Cardiac fibroblast (primary cell): ENCODE measurements around the gene SLC5A10.
"Not testable (repeated sequence)": the region's sequence is repeated elsewhere in the genome, so short reads cannot be mapped to it uniquely, and the experiment has no call there.

Experiments
- DNase-seq, 2 donors: peaks; one replicate each; pipeline versions ENCODE4 v3.0.0 to v3.0.0-alpha.2; 2010; ENCODE audit warnings: low read depth in 2 of 2
- H3K4me3 ChIP-seq, 2 donors: replicated peaks in 1 of 2; 1 replicate in 1 of 2; 2 replicates in 1 of 2; pipeline ENCODE4 v1.5.1; 2011; ENCODE audit warnings: low read depth in 2 of 2, low read length in 2 of 2, mild to moderate bottlenecking in 2 of 2, moderate library complexity in 1 of 2
- TF ChIP-seq, protein P1 (sequence below): IDR thresholded peaks from one replicate; pipeline ENCODE4 v1.5.1; 2011; ENCODE audit warnings: low read depth, mild to moderate bottlenecking, low read length, inconsistent platforms

The SLC5A10 gene

DNA sequence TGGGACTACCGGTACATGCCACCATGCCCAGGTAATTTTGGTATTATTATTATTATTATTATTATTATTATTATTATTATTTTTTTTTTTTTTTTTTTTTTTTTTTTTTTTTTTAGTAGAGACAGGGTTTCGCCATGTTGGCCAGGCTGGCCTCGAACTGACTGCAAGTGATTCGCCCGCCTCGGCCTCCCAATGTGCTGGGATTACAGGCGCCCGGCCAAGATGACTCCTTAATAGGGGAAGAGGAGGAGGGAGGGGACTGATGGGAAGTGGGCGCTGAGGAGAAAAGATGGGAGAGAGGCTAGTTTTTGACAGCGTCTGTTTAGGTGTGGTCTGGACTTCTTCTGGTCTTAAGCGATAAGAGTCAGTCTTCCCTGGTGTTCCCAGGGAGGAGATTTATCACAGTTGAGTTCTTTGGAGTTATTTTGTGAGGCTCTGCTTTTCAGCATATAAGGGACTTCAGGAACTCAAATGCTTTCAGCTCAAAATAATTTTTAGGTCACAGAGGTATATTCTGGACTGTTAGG lies 34.4 kb upstream of the SLC5A10 start:
- DNase-seq, result no peak
- TF ChIP-seq, protein P1, sequence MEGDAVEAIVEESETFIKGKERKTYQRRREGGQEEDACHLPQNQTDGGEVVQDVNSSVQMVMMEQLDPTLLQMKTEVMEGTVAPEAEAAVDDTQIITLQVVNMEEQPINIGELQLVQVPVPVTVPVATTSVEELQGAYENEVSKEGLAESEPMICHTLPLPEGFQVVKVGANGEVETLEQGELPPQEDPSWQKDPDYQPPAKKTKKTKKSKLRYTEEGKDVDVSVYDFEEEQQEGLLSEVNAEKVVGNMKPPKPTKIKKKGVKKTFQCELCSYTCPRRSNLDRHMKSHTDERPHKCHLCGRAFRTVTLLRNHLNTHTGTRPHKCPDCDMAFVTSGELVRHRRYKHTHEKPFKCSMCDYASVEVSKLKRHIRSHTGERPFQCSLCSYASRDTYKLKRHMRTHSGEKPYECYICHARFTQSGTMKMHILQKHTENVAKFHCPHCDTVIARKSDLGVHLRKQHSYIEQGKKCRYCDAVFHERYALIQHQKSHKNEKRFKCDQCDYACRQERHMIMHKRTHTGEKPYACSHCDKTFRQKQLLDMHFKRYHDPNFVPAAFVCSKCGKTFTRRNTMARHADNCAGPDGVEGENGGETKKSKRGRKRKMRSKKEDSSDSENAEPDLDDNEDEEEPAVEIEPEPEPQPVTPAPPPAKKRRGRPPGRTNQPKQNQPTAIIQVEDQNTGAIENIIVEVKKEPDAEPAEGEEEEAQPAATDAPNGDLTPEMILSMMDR, result no peak
- H3K4me3 ChIP-seq, result no peak overlapping the region

DNA sequence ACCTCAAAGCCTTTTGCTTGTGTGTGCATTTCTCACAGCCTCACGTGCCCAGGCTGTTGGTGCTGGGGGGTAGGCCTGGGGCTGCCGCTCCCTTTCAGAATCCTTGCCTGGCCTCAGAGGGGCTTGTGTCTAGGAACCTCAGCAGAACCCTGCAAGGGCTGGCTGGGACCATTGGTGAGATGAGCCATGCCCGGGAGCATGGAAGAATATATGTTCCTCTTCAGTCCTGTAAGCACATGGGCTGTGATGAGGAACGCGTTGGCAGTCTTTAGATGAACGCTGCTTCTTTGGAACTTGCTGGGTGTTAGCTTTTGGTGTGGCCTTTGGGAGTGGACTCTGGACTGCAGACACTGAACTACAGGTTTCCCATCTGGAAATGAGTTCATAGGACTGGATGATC lies 32.0 kb upstream of the SLC5A10 start:
- no peak for DNase-seq
- H3K4me3 ChIP-seq, result no peak overlapping the region
- TF ChIP-seq, protein P1, result no peak

DNA sequence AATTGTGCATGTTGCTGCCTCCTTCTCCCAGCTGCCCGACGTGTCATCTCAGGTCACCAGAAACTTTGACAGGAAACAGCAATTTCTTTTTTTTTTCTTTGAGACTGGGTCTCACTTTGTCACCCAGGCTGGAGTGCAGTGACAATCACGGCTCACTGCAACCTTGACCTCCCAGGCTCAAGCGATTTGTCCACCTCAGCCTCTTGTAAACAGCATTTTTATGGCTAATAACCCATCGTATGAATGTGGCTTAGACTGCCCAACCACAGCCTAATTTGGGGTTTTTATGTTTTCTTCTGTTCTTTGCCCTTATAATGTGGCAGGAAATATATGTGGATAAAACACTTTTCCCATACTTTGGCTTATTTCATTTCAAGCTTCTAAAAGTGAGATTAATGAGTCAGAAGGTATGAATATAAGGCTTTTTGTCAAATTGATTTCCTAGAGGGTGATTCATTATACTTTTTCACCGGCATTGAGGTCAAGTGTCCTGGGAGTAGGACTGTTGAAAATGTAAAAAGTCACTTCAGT lies 31.0 kb upstream of the SLC5A10 start:
- TF ChIP-seq, protein P1, result no peak
- DNase-seq, result peak in 1 of 2 donors; percentile 51
- no peak overlapping the region for H3K4me3 ChIP-seq

DNA sequence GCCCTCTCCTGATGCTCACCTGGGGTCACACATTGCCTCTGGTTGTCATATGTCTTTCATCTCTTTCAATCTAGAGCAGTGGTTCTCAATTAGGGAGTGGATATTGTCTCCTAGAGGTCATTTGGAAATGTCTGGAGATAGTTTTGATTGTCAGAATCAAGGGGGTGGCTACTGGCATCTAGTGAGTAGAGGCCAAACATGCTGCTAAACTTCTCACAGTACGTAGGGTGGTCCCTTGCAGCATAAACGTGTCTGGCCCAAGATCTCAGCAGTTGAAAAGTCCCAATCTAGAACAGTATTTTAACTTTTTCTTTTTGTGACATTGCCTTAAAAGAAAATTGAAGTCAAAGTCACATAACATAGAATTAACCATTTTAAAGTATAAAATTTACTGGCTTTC lies 30.5 kb upstream of the SLC5A10 start:
- H3K4me3 ChIP-seq, result no peak overlapping the region
- DNase-seq, result no peak
- TF ChIP-seq, protein P1, result no peak

DNA sequence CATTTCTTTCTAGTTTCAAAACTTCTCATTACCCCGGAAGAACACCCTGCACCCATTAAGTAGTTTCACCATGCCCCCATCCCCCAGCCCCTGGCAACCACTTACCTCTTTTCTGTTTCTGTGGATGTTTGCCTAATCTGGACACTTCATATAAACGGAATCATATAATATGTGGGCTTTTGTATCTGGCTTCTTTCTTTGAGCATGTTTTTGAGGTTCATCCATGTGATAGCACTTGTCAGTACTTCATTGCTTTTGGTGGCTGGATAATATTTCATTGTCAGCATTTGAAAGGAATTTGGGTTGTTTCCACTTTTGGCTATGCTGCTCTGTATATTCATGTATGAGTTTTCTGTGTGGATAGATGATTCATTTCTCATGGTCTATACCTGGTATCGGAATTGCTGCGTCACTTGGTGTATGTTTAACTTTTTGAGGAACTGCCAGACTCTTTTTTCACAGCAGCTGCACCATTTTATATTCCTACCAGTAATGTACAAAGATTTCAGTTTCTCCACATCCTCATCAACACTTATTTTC lies 30.0 kb upstream of the SLC5A10 start:
- H3K4me3 ChIP-seq, result no peak overlapping the region
- DNase-seq, result peak; percentile 49 to 61
- TF ChIP-seq, protein P1, result no peak

DNA sequence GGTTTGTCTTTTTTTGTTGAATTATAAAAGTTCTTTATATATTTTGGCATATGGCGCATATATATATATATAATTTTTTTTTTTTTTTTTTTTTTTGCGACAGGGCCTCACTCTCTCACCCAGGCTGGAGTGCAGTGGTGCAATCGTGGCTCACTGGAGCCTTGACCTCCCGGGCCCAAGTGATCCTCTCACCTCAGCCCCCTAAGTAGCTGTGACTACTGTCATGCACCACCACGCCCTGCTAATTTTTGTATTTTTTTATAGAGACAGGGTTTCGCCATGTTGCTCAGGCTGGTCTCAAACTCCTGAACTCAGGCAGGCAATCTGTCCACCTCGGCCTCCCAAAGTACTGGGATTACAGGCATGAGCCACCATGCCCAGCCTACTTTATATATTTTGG lies 29.4 kb upstream of the SLC5A10 start:
- H3K4me3 ChIP-seq, result not testable (repeated sequence)

DNA sequence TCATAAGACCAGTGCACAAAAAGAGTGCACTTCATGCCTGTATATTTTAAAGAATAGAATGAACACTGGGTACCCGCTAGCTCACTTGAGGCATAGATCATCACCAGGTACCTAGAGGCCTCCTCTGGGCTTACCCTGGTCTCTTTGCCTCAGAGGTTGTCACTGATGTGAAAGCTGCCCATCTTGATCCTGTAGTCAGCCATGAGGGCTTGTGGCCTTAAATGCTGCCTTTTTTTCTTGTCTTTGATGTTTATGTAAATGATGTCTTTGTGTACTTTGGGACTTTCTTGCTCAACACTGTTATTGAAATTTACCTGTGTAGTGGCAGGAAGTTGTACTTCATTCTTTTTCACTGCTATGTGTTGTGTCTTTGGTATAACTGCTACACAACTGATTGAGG lies 26.8 kb upstream of the SLC5A10 start:
- no peak for DNase-seq
- TF ChIP-seq, protein P1, result no peak
- no peak overlapping the region for H3K4me3 ChIP-seq

More for the DNA sequence above, 29.4 kb upstream of the SLC5A10 start:
- not testable (repeated sequence) for DNase-seq
